Heart left ventricle (tissue), 16 donors: ENCODE results near the gene FIBP. TPM values are rescaled to one million over a fixed set of nuclear protein-coding genes. Genes with fewer than 3 reads are reported as not detected.
"Not testable (repeated sequence)": the region's sequence is repeated elsewhere in the genome, so short reads cannot be mapped to it uniquely, and the experiment has no call there.

Experiments
- ATAC-seq, 4 donors: fragments of 200-7000 bp; cut with Tn5 transposase; one replicate each; pipeline ENCODE4 v1.9.1; 2020 to 2022; ENCODE audit warnings: moderate library complexity in 4 of 4, mild to moderate bottlenecking in 3 of 4, moderate number of reproducible peaks in 1 of 4
- DNase-seq, 5 donors: peaks; one replicate each; pipeline ENCODE4 v3.0.0-alpha.2; 2020
- H3K27ac ChIP-seq, 12 donors: fragments of 200-600 bp; sonication (generic) in 4 of 12; one replicate each; pipeline versions ENCODE4 v1.5.0 to v1.8.0; 2016 to 2022; ENCODE audit warnings: mild to moderate bottlenecking in 2 of 12
- H3K27me3 ChIP-seq, 9 donors: fragments of 200-600 bp; sonication (generic) in 2 of 9; one replicate each; pipeline versions ENCODE4 v1.5.1 to v1.8.0; 2016 to 2022; ENCODE audit warnings: mild to moderate bottlenecking in 3 of 9
- H3K36me3 ChIP-seq, 9 donors: fragments of 200-600 bp; sonication (generic) in 2 of 9; one replicate each; pipeline versions ENCODE4 v1.5.0 to v1.8.0; 2018 to 2022; ENCODE audit warnings: mild to moderate bottlenecking in 2 of 9
- H3K4me1 ChIP-seq, 12 donors: fragments of 200-600 bp; sonication (generic) in 4 of 12; one replicate each; pipeline versions ENCODE4 v1.5.0 to v1.8.0; 2016 to 2022; ENCODE audit warnings: mild to moderate bottlenecking in 3 of 12
- H3K4me3 ChIP-seq, 12 donors: fragments of 200-600 bp; sonication (generic) in 4 of 12; one replicate each; pipeline versions ENCODE4 v1.5.0 to v1.8.0; 2017 to 2022; ENCODE audit warnings: mild to moderate bottlenecking in 9 of 12, moderate library complexity in 4 of 12
- H3K9me3 ChIP-seq, 12 donors: fragments of 200-600 bp; sonication (generic) in 4 of 12; one replicate each; pipeline versions ENCODE4 v1.5.0 to v1.8.0; 2016 to 2022; ENCODE audit warnings: mild to moderate bottlenecking in 1 of 12
- CTCF ChIP-seq, 12 donors: fragments of 200-600 bp; sonication (generic) in 4 of 12; IDR thresholded peaks; one replicate each; pipeline versions ENCODE4 v1.5.0 to v1.8.0; 2018 to 2022; ENCODE audit warnings: antibody characterized with exemption in 12 of 12, mild to moderate bottlenecking in 5 of 12
- POLR2A ChIP-seq, 2 donors: fragments of 450-650 bp; IDR thresholded peaks; one replicate each; pipeline ENCODE4 v1.6.1; 2017; ENCODE audit warnings: antibody characterized with exemption in 2 of 2, mild to moderate bottlenecking in 2 of 2, moderate library complexity in 2 of 2
- WGBS, 4 donors: extraction: QIAGEN DNeasy Blood & Tissue Kit in 2 of 4; methylation state at CpG; one replicate each; pipeline versions ENCODE4 v1.1.5 to v1.1.7; 2013 to 2018; 5-methylcytosine and 5-hydroxymethylcytosine counted together
- intact Hi-C, 10 donors: fragments of 100-400 bp; cut with DNase I; formaldehyde crosslinking; loops; one replicate each; pipeline versions ENCODE4 v1.11.1 to v1.14.2; 2022
- polyA plus RNA-seq, 2 donors: library from polyadenylated mRNA; stranded (reverse); fragments of 200-250 nt; gene quantifications; one replicate each; pipeline ENCODE4 v1.2.3, GENCODE V29; 2013
- total RNA-seq, 9 donors: library from RNA; depleted of rRNA in 2 of 9; stranded (reverse); fragments of >200 nt in 2 of 9; fragmentation: NEBNext Ultra II Directional in 3 of 9; extraction: Animal tissue kit (Norgen Biotek cat#: 25700) in 3 of 9; gene quantifications; one replicate each; pipeline versions ENCODE4 v1.1.0 to v1.2.4, GENCODE V29; 2016 to 2023
- donor health status: ischemic (EF 13 %, LVEDD 7.1; RV severe dilation, severe dysfunction).
- donor health status: healthy with polysubstance abuse.
- donor health status: DM: no; HTN: yes; CAD: no.
- donor health status: DM: no; HTN: no; CAD: no.
- donor health status: ischemic (EF 25% LVEDD 6.9; RV normal size, moderate dysfunction).
- donor health status: ischemic (EF 25% LVEDD 5.7; RV mildly dilated, moderate dysfunction).
- donor health status: healthy.
- donor health status: DM: yes; HTN: yes; CAD: no.
- donor health status: ischemic (EF 35%, LVEDD 5.7; RV mildly dilated, moderate dysfunction).
- donor health status: nonischemic (EF 11% LVEDD 7.7; RV severe dilation, severe dysfunction).
- donor health status: DM: yes; HTN: yes; CAD: no.
- donor health status: PGD.
- donor health status: ischemic (EF 29% LVEDD 5.4; RV normal size, mild dysfunction).
- donor health status: nonischemic (EF 23%, LVEDD 6.1; RV moderate dilation, normal function).

FIBP gene
- total and polyA plus RNA-seq, 11 donors: 35.0 to 93.9 (median 57.3) TPM

GRCh38 chr11:65851083-65851579 is 37.1 kb downstream of the FIBP start:
- Histone ChIP-seq H3K27ac (no peak overlapping the region), H3K9me3 (peaks cover 0 to 10% (median 2%) of the 10 kb centered on the region in 12 donors), H3K27me3 (no peaks in the 10 kb centered on the region), H3K36me3 (peaks cover 0 to 55% (median 49%) of the 10 kb centered on the region in 9 donors), H3K4me3 (no peak overlapping the region), H3K4me1 (peaks cover 0 to 15% (median 5%) of the 10 kb centered on the region in 12 donors)
- DNase-seq (no peak), ATAC-seq (peak in 2 of 4 donors; percentile 10 to 12)
- TF ChIP-seq POLR2A (IDR thresholded peaks at IDR 0.05): no peak
- TF ChIP-seq CTCF (IDR thresholded peaks at IDR 0.05): peak in 6 of 12 donors; percentile 10 to 34 (median 27)
- intact Hi-C loops: loop anchor here in 1 of 10 donors (10.0 kb wide), 1 partner anchor 414 kb away; the partner anchor contains the start of gene RAB1B
- 86 to 95% (median 87%) methylated on average over 10 to 14 of the region's 14 CpGs for WGBS, 4 donors

GRCh38 chr11:65850217-65851082 is 37.8 kb downstream of the FIBP start:
- no peak for TF ChIP-seq POLR2A (IDR thresholded peaks at IDR 0.05)
- no peak for TF ChIP-seq CTCF (IDR thresholded peaks at IDR 0.05)
- no peak for ATAC-seq
- H3K4me1 ChIP-seq: peaks cover 0 to 9% (median 0%) of the 10 kb centered on the region in 12 donors
- H3K9me3 ChIP-seq: peaks cover 0 to 10% (median 2%) of the 10 kb centered on the region in 12 donors
- H3K36me3 ChIP-seq: peaks cover 0 to 48% (median 42%) of the 10 kb centered on the region in 9 donors
- no peak overlapping the region for H3K27ac ChIP-seq
- no peak overlapping the region for H3K4me3 ChIP-seq
- WGBS, 4 donors: 73 to 79% (median 74%) methylated on average over 20 of the region's 20 CpGs
- intact Hi-C loops: loop anchor here in 1 of 10 donors (10.0 kb wide), 1 partner anchor 414 kb away; the partner anchor contains the start of gene RAB1B
- no peaks in the 10 kb centered on the region for H3K27me3 ChIP-seq
- DNase-seq: no peak

- intact Hi-C loops: loop anchor here in 1 of 10 donors (10.0 kb wide), 1 partner anchor 415 kb away; the partner anchor contains the start of gene RAB1B
- Histone ChIP-seq H3K36me3 (peaks cover 0 to 42% (median 35%) of the 10 kb centered on the region in 9 donors), H3K4me3 (no peak overlapping the region), H3K27ac (no peak overlapping the region), H3K27me3 (no peaks in the 10 kb centered on the region), H3K4me1 (peaks cover 0 to 8% (median 0%) of the 10 kb centered on the region in 12 donors), H3K9me3 (peaks cover 0 to 10% (median 2%) of the 10 kb centered on the region in 12 donors)
- TF ChIP-seq CTCF (IDR thresholded peaks at IDR 0.05) (no peak), POLR2A (IDR thresholded peaks at IDR 0.05) (no peak)
- ATAC-seq (no peak), DNase-seq (no peak)
- 48 to 53% (median 51%) methylated on average over 16 of the region's 16 CpGs for WGBS, 4 donors
Observed at GRCh38 chr11:65849771-65850216, 38.5 kb downstream of the FIBP start.

- ATAC-seq (no peak), DNase-seq (no peak)
- Histone ChIP-seq H3K4me3 (no peak overlapping the region), H3K4me1 (peaks cover 0 to 5% (median 0%) of the 10 kb centered on the region in 12 donors), H3K27me3 (no peaks in the 10 kb centered on the region), H3K27ac (no peak overlapping the region), H3K9me3 (peaks cover 0 to 10% (median 2%) of the 10 kb centered on the region in 12 donors), H3K36me3 (peaks cover 0 to 38% (median 31%) of the 10 kb centered on the region in 9 donors)
- WGBS, 4 donors: 57 to 75% (median 72%) methylated on average over 4 to 8 of the region's 8 CpGs
- intact Hi-C loops: no loop called here
- TF ChIP-seq CTCF (IDR thresholded peaks at IDR 0.05) (no peak), POLR2A (IDR thresholded peaks at IDR 0.05) (no peak)
Observed at GRCh38 chr11:65849366-65849765, 38.9 kb downstream of the FIBP start.

- ATAC-seq, H3K27ac ChIP-seq, H3K27me3 ChIP-seq, H3K4me1 ChIP-seq, H3K4me3 ChIP-seq, DNase-seq, intact Hi-C loops, H3K9me3 ChIP-seq: not testable (repeated sequence)
- peaks cover 0 to 31% (median 24%) of the 10 kb centered on the region in 9 donors for H3K36me3 ChIP-seq
- WGBS, 4 donors: 63 to 73% (median 69%) methylated on average over 7 of the region's 7 CpGs
Observed at GRCh38 chr11:65848693-65849092, 39.6 kb downstream of the FIBP start.
